HepG2 (cell line): ENCODE results near the gene DNAJB8.

Experiments
- FOXK2 ChIP-seq: fragments of 450-650 bp; IDR thresholded peaks from 2 replicates; pipeline ENCODE4 v1.6.1; 2016
- IKZF1 ChIP-seq: fragments of 450-650 bp; IDR thresholded peaks from 2 replicates; pipeline ENCODE4 v1.7.1; 2016
- POLR2AphosphoS5 ChIP-seq: IDR thresholded peaks from 2 replicates; pipeline ENCODE4 v1.6.1; 2012; ENCODE audit warnings: low read depth, low read length
- TP53 ChIP-seq: sonication (generic); formaldehyde crosslinking; conservative IDR thresholded peaks from 2 replicates; pipeline ENCODE4 v1.4.0; 2020; ENCODE audit warnings: missing genetic modification reagents
- ZNF343 ChIP-seq: sonication (generic); formaldehyde crosslinking; IDR thresholded peaks from 2 replicates; pipeline ENCODE4 v1.4.0; 2020; ENCODE audit warnings: mild to moderate bottlenecking, missing genetic modification reagents
- ZNF644 ChIP-seq: IDR thresholded peaks from 2 replicates; pipeline ENCODE4 v1.6.1; 2016; ENCODE audit warnings: low read depth
- ZNF674 ChIP-seq: sonication (generic); formaldehyde crosslinking; IDR thresholded peaks from 2 replicates; pipeline ENCODE4 v1.5.0; 2020; ENCODE audit warnings: low read depth, mild to moderate bottlenecking, missing genetic modification reagents
- TF ChIP-seq, protein P1 (sequence below): sonication (generic); formaldehyde crosslinking; IDR thresholded peaks from 2 replicates; pipeline ENCODE4 v1.5.0; 2020; ENCODE audit warnings: mild to moderate bottlenecking, missing genetic modification reagents, moderate library complexity

DNA sequence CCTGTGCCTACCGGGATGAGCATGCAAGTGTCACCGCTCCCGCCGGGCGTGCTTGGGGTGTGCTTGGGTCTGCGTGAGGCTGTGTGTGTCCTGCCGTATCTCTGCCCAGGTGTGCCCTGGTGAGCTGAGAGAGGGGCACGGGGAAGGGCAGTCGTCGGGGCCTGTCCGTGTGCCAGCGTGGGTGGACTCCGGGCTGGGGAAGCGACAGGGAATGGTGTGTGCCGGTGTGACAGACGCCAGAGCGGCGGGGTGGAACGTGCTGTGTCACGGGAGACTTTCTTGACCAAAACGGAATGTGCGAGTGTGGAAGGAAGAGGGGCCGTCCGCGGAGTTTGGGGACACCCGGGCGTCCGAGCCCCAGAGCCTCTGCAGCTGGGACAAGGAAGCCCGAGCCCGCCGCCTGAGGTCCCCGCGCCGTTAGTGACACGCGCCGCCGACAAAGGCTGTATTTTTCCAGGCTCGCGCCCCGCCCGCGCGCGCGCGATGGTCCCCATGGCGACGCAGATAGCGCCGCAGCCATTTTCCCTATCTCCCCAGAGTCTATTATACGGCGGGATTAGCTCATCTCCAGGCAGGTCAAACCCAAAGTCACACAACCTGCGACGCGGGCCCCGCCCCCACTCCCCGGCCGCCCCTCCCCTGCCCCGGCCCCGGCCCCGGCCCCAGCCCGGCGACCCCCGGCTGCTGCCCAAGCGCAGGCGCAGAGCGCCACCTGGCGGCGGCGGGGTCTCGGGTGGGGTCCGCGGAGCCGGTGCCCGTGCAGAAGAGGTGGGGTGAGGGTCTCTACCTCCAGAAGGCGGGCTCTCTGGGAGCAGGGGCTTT is 30.8 kb upstream of the DNAJB8 start:
- TF ChIP-seq, protein P1, sequence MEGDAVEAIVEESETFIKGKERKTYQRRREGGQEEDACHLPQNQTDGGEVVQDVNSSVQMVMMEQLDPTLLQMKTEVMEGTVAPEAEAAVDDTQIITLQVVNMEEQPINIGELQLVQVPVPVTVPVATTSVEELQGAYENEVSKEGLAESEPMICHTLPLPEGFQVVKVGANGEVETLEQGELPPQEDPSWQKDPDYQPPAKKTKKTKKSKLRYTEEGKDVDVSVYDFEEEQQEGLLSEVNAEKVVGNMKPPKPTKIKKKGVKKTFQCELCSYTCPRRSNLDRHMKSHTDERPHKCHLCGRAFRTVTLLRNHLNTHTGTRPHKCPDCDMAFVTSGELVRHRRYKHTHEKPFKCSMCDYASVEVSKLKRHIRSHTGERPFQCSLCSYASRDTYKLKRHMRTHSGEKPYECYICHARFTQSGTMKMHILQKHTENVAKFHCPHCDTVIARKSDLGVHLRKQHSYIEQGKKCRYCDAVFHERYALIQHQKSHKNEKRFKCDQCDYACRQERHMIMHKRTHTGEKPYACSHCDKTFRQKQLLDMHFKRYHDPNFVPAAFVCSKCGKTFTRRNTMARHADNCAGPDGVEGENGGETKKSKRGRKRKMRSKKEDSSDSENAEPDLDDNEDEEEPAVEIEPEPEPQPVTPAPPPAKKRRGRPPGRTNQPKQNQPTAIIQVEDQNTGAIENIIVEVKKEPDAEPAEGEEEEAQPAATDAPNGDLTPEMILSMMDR = peak; percentile 71
- TF ChIP-seq POLR2AphosphoS5 (no peak), ZNF644 (CRISPR knock-in tag) (no peak), ZNF674 (CRISPR knock-in tag) (no peak), TP53 (CRISPR knock-in tag) (no peak), IKZF1 (no peak), ZNF343 (CRISPR knock-in tag) (no peak), FOXK2 (no peak)
